Measurements from ENCODE around the gene CPNE4.

Gene CPNE4

DNA sequence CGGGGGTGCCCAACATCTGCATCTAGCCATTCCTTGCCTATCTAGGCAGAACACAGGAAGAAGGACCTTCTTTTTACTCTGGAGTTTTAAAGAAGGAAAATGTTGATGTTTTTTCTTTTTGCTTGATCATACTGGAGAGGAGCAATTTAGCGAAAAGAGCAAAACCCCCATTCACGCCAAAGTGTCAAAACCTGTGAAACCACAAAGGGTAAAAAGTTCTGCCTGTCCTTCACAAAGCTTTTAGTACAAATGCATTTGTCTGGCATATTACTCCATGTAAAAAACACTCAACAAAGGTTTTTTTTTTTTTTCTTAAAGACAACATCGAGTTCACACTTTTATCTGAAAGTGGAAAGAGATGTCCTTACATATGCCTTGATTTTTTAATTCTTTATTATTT, 317.9 kb downstream of the CPNE4 start:
- H3K27ac ChIP-seq (ENCODE audit: low read length): no peak overlapping the region
- no peak for DNase-seq
- peaks cover 38% of the 10 kb centered on the region for H3K4me1 ChIP-seq (ENCODE audit: low read length)
- H3K9me2 ChIP-seq (replicated peaks; ENCODE audit: insufficient read depth, low read length): no peaks in the 10 kb centered on the region
- peaks cover 22% of the 10 kb centered on the region for H3F3A ChIP-seq (ENCODE audit: insufficient read depth, low read length)
- H3K36me3 ChIP-seq (replicated peaks; ENCODE audit: insufficient read depth, low read length): no peaks in the 10 kb centered on the region
- H3K9ac ChIP-seq (ENCODE audit: low read length): no peak overlapping the region
- no peak overlapping the region for H3K4me2 ChIP-seq (ENCODE audit: low read depth, low read length)
- no peaks in the 10 kb centered on the region for H3K79me2 ChIP-seq (ENCODE audit: low read length)
- H3K4me3 ChIP-seq (ENCODE audit: low read length): no peak overlapping the region
- H2AFZ ChIP-seq (ENCODE audit: low read length): no peak overlapping the region
- no peaks in the 10 kb centered on the region for H3K27me3 ChIP-seq (replicated peaks; ENCODE audit: insufficient read depth, low read length)
- H3K9me3 ChIP-seq (replicated peaks; ENCODE audit: insufficient read depth, low read length): no peaks in the 10 kb centered on the region
- TF ChIP-seq EZH2phosphoT487 (IDR thresholded peaks at IDR 0.05; ENCODE audit: low read length): no peak
- TF ChIP-seq EZH2 (optimal IDR thresholded peaks at IDR 0.05; ENCODE audit: low read depth, low read length): no peak
- TF ChIP-seq, protein P1, sequence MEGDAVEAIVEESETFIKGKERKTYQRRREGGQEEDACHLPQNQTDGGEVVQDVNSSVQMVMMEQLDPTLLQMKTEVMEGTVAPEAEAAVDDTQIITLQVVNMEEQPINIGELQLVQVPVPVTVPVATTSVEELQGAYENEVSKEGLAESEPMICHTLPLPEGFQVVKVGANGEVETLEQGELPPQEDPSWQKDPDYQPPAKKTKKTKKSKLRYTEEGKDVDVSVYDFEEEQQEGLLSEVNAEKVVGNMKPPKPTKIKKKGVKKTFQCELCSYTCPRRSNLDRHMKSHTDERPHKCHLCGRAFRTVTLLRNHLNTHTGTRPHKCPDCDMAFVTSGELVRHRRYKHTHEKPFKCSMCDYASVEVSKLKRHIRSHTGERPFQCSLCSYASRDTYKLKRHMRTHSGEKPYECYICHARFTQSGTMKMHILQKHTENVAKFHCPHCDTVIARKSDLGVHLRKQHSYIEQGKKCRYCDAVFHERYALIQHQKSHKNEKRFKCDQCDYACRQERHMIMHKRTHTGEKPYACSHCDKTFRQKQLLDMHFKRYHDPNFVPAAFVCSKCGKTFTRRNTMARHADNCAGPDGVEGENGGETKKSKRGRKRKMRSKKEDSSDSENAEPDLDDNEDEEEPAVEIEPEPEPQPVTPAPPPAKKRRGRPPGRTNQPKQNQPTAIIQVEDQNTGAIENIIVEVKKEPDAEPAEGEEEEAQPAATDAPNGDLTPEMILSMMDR (IDR thresholded peaks at IDR 0.05; ENCODE audit: low read length): no peak
- no peaks in the 10 kb centered on the region for H4K20me1 ChIP-seq (ENCODE audit: insufficient read depth, low read length)

DNA sequence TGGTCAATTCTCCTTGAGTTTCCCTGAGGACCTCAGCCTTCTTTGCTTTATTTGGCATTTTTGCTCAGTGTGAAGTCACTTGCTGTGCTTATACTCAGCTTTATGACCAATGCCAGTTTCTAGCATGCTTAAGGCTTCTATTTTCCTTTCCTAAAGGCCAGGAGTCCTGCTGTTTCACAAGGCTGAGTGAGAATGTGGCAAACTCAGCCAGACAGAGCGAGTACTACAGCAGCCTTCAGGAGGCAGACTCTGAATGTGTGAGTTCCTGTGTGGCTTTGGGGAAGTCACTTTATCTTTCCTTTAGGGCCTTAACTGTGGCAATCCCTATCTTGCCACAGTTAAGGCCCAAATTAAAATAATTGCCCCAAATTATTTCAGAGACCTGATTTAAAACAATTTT, 318.8 kb downstream of the CPNE4 start:
- H3K27me3 ChIP-seq (replicated peaks; ENCODE audit: insufficient read depth, low read length): no peaks in the 10 kb centered on the region
- H3K36me3 ChIP-seq (replicated peaks; ENCODE audit: insufficient read depth, low read length): no peaks in the 10 kb centered on the region
- H3K4me1 ChIP-seq (ENCODE audit: low read length): peaks cover 46% of the 10 kb centered on the region
- H3K79me2 ChIP-seq (ENCODE audit: low read length): no peaks in the 10 kb centered on the region
- H3K9ac ChIP-seq (ENCODE audit: low read length): no peak overlapping the region
- DNase-seq: no peak
- TF ChIP-seq, protein P1 (IDR thresholded peaks at IDR 0.05; ENCODE audit: low read length): no peak
- TF ChIP-seq EZH2phosphoT487 (IDR thresholded peaks at IDR 0.05; ENCODE audit: low read length): no peak
- no peak for TF ChIP-seq EZH2 (optimal IDR thresholded peaks at IDR 0.05; ENCODE audit: low read depth, low read length)
- H3F3A ChIP-seq (ENCODE audit: insufficient read depth, low read length): peaks cover 22% of the 10 kb centered on the region
- H3K4me3 ChIP-seq (ENCODE audit: low read length): no peak overlapping the region
- no peaks in the 10 kb centered on the region for H3K9me2 ChIP-seq (replicated peaks; ENCODE audit: insufficient read depth, low read length)
- H3K9me3 ChIP-seq (replicated peaks; ENCODE audit: insufficient read depth, low read length): no peaks in the 10 kb centered on the region
- no peak overlapping the region for H2AFZ ChIP-seq (ENCODE audit: low read length)
- H4K20me1 ChIP-seq (ENCODE audit: insufficient read depth, low read length): no peaks in the 10 kb centered on the region
- H3K4me2 ChIP-seq (ENCODE audit: low read depth, low read length): no peak overlapping the region
- no peak overlapping the region for H3K27ac ChIP-seq (ENCODE audit: low read length)

DNA sequence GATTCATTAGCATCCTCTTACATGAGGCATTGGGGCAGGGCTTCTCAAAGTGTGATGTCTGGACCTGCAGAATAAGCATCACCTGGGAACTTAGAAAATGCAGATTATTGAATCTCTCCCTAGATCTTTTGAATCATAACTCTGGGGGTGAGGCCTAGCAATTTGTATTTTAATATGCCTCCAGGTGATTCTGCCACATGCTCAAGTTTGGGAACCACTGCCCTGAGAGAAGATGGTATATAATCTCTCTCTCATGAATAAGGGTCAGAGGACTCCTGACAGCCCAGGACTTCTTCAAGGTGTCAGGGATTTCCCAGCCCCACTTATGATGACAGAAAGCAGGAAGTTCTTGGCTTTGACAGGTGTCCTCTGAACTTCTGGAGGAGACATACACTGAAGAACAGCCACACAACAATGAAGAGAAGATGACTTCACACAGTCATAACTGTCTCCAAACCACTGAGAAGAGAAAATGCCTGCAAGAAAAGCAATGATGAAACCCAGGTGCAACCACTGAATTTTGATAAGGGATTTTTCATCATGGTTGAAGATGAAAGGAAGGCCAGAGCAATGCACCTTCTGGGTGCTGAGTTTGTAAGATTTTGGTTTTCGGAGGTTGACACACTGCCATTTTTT, 320.1 kb downstream of the CPNE4 start:
- peak; percentile 87 for DNase-seq
- TF ChIP-seq EZH2 (optimal IDR thresholded peaks at IDR 0.05; ENCODE audit: low read depth, low read length) (no peak), EZH2phosphoT487 (IDR thresholded peaks at IDR 0.05; ENCODE audit: low read length) (no peak)
- TF ChIP-seq, protein P1 (IDR thresholded peaks at IDR 0.05; ENCODE audit: low read length): no peak
- no peaks in the 10 kb centered on the region for H3K9me3 ChIP-seq (replicated peaks; ENCODE audit: insufficient read depth, low read length)
- H3K9me2 ChIP-seq (replicated peaks; ENCODE audit: insufficient read depth, low read length): no peaks in the 10 kb centered on the region
- H3K36me3 ChIP-seq (replicated peaks; ENCODE audit: insufficient read depth, low read length): no peaks in the 10 kb centered on the region
- H3K79me2 ChIP-seq (ENCODE audit: low read length): no peaks in the 10 kb centered on the region
- H3K4me2 ChIP-seq (ENCODE audit: low read depth, low read length): peak overlapping the region; percentile 15; the same call in 1 of the 2 replicates
- peaks cover 22% of the 10 kb centered on the region for H3F3A ChIP-seq (ENCODE audit: insufficient read depth, low read length)
- no peaks in the 10 kb centered on the region for H4K20me1 ChIP-seq (ENCODE audit: insufficient read depth, low read length)
- H3K27ac ChIP-seq (ENCODE audit: low read length): peak overlapping the region; percentile 46; the same call in 1 of the 2 replicates
- no peak overlapping the region for H3K9ac ChIP-seq (ENCODE audit: low read length)
- peaks cover 46% of the 10 kb centered on the region for H3K4me1 ChIP-seq (ENCODE audit: low read length)
- H3K27me3 ChIP-seq (replicated peaks; ENCODE audit: insufficient read depth, low read length): no peaks in the 10 kb centered on the region
- H2AFZ ChIP-seq (ENCODE audit: low read length): no peak overlapping the region
- no peak overlapping the region for H3K4me3 ChIP-seq (ENCODE audit: low read length)
